ENCODE data around the gene SAE1. TPM values are rescaled to one million over a fixed set of nuclear protein-coding genes. Genes with fewer than 3 reads are reported as not detected.
A peak's percentile ranks its signal among the peaks of the same experiment; 100 is the strongest.

Gene SAE1
- total RNA-seq, 1 donor from 2014 or later = 96.6 TPM

- no peak for DNase-seq (ENCODE audit: extremely low spot score, unreplicated experiment)
- peaks cover 57% of the 10 kb centered on the region for H3K4me1 Mint-ChIP-seq (ENCODE audit: unreplicated experiment)
- no peak overlapping the region for H3K4me3 Mint-ChIP-seq (ENCODE audit: unreplicated experiment)
- TF ChIP-seq CTCF (IDR thresholded peaks at IDR 0.05) = no peak
- H3K27me3 Mint-ChIP-seq (ENCODE audit: unreplicated experiment) = no peaks in the 10 kb centered on the region
- H3K27ac Mint-ChIP-seq (ENCODE audit: unreplicated experiment) = peak overlapping the region; percentile 100
- H3K9me3 Mint-ChIP-seq (ENCODE audit: unreplicated experiment) = no peaks in the 10 kb centered on the region
- H3K36me3 Mint-ChIP-seq (ENCODE audit: unreplicated experiment) = peaks cover 17% of the 10 kb centered on the region
Observed at GRCh38 chr19:47106821-47107201, 23.8 kb upstream of the SAE1 start.

- peaks cover 51% of the 10 kb centered on the region for H3K4me1 Mint-ChIP-seq (ENCODE audit: unreplicated experiment)
- no peaks in the 10 kb centered on the region for H3K9me3 Mint-ChIP-seq (ENCODE audit: unreplicated experiment)
- H3K36me3 Mint-ChIP-seq (ENCODE audit: unreplicated experiment) = peaks cover 17% of the 10 kb centered on the region
- TF ChIP-seq CTCF (IDR thresholded peaks at IDR 0.05) = no peak
- DNase-seq (ENCODE audit: extremely low spot score, unreplicated experiment) = no peak
- peak overlapping the region; percentile 100 for H3K27ac Mint-ChIP-seq (ENCODE audit: unreplicated experiment)
- H3K4me3 Mint-ChIP-seq (ENCODE audit: unreplicated experiment) = no peak overlapping the region
- no peaks in the 10 kb centered on the region for H3K27me3 Mint-ChIP-seq (ENCODE audit: unreplicated experiment)
Observed at GRCh38 chr19:47107202-47107952, 23.3 kb upstream of the SAE1 start.

GRCh38 chr19:47107953-47108746 lies 22.5 kb upstream of the SAE1 start:
- Mint-ChIP-seq H3K4me3 (ENCODE audit: unreplicated experiment) (peak overlapping the region; percentile 16), H3K4me1 (ENCODE audit: unreplicated experiment) (peaks cover 44% of the 10 kb centered on the region), H3K36me3 (ENCODE audit: unreplicated experiment) (peaks cover 17% of the 10 kb centered on the region), H3K27me3 (ENCODE audit: unreplicated experiment) (no peaks in the 10 kb centered on the region), H3K27ac (ENCODE audit: unreplicated experiment) (peak overlapping the region; percentile 100), H3K9me3 (ENCODE audit: unreplicated experiment) (no peaks in the 10 kb centered on the region)
- TF ChIP-seq CTCF (IDR thresholded peaks at IDR 0.05) = no peak
- DNase-seq (ENCODE audit: extremely low spot score, unreplicated experiment) = no peak

- no peak for TF ChIP-seq CTCF (IDR thresholded peaks at IDR 0.05)
- H3K4me3 Mint-ChIP-seq (ENCODE audit: unreplicated experiment) = peak overlapping the region; percentile 92
- no peaks in the 10 kb centered on the region for H3K9me3 Mint-ChIP-seq (ENCODE audit: unreplicated experiment)
- no peak for DNase-seq (ENCODE audit: extremely low spot score, unreplicated experiment)
- H3K36me3 Mint-ChIP-seq (ENCODE audit: unreplicated experiment) = peaks cover 17% of the 10 kb centered on the region
- H3K27ac Mint-ChIP-seq (ENCODE audit: unreplicated experiment) = peak overlapping the region; percentile 100
- H3K27me3 Mint-ChIP-seq (ENCODE audit: unreplicated experiment) = no peaks in the 10 kb centered on the region
- H3K4me1 Mint-ChIP-seq (ENCODE audit: unreplicated experiment) = peaks cover 47% of the 10 kb centered on the region
Observed at GRCh38 chr19:47109177-47109540, 21.5 kb upstream of the SAE1 start.
